GM20000 (cell line): Measurements from ENCODE around the gene SCAF4.

Source experiments
- DNase-seq: peaks from one replicate; pipeline ENCODE4 v3.0.0; 2012; ENCODE audit warnings: low spot score
- TF ChIP-seq, protein P1 (sequence below): IDR thresholded peaks from 2 replicates; pipeline ENCODE4 v1.5.1; 2012; ENCODE audit warnings: mild to moderate bottlenecking, control low read depth; ENCODE audit errors: extremely low read depth, missing control alignments

The SCAF4 gene

GRCh38 chr21:31735511-31735992, 3.6 kb upstream of the SCAF4 start:
- no peak for DNase-seq
- TF ChIP-seq, protein P1, sequence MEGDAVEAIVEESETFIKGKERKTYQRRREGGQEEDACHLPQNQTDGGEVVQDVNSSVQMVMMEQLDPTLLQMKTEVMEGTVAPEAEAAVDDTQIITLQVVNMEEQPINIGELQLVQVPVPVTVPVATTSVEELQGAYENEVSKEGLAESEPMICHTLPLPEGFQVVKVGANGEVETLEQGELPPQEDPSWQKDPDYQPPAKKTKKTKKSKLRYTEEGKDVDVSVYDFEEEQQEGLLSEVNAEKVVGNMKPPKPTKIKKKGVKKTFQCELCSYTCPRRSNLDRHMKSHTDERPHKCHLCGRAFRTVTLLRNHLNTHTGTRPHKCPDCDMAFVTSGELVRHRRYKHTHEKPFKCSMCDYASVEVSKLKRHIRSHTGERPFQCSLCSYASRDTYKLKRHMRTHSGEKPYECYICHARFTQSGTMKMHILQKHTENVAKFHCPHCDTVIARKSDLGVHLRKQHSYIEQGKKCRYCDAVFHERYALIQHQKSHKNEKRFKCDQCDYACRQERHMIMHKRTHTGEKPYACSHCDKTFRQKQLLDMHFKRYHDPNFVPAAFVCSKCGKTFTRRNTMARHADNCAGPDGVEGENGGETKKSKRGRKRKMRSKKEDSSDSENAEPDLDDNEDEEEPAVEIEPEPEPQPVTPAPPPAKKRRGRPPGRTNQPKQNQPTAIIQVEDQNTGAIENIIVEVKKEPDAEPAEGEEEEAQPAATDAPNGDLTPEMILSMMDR = no peak

- TF ChIP-seq, protein P1 = no peak
- peak; percentile 47 for DNase-seq
Observed at GRCh38 chr21:31733551-31734149, 1.7 kb upstream of the SCAF4 start.

DNA sequence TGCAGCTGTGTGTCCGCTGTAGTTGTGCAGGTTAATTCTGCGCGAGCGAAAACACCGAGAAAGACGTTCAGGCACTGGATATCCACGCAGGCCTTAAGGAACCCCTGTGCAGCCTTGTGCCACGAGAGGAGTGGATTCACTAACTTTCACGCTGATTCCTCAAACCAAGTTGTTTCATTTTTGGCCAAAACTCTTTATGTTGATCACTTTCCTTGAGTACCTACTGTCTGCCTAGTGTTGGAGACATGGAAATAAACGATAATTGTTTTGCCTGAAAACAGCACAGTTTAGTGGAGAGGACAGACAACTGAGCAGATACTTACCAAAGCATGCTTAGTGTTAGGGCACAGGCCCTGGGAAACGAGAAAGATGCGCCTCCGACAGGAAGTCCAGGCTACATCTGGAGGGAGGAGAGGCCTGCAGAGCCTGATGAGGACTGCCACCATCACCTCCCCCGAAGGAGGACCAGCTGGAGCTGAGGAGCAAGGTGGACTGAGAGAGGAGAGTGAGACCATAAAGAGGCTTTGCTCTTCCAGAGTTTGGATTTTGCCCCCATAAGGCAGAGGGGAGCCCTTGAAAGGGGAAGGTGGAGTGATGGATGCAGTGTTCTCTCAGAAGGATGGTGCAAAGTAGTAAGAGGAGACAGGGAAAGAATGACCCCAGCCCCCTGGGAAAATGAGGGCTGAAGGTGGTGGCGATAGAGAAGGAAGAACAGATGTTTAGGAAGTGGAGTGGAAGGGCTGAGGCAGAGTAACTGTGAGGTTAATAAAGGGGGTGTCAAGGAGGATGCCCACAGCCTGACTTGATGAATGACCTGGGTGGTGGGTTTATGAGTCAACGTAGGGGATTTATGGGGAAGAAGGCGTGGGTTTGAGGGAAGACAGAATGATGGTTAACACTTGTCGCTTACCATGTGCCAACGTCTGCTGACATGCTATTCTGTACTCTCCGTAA, 956 bp upstream of the SCAF4 start:
- TF ChIP-seq, protein P1 = no peak
- peak; percentile 27 for DNase-seq

- DNase-seq = peak; percentile 68
Observed at GRCh38 chr21:31731056-31731856, 662 bp downstream of the SCAF4 start.

DNA sequence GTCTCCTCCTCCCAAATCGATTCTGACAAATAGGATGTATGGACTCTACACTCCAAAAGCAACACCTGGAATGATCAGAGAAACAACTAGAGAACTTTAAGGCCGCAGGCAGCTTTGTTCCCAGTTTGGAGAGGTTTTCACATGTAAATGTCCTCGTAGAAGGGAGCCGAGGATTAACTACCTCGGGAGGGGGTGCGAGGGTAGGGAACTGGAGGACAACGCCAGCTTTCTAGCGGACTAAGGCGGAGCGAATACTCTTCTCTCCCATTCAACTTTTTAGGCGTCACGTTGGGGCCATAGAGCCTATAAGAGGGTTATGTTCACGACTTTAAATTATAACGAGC, 1.2 kb downstream of the SCAF4 start:
- DNase-seq = no peak
- TF ChIP-seq, protein P1 = no peak

More at GRCh38 chr21:31731056-31731856, 662 bp downstream of the SCAF4 start:
- TF ChIP-seq, protein P1 = no peak

DNA sequence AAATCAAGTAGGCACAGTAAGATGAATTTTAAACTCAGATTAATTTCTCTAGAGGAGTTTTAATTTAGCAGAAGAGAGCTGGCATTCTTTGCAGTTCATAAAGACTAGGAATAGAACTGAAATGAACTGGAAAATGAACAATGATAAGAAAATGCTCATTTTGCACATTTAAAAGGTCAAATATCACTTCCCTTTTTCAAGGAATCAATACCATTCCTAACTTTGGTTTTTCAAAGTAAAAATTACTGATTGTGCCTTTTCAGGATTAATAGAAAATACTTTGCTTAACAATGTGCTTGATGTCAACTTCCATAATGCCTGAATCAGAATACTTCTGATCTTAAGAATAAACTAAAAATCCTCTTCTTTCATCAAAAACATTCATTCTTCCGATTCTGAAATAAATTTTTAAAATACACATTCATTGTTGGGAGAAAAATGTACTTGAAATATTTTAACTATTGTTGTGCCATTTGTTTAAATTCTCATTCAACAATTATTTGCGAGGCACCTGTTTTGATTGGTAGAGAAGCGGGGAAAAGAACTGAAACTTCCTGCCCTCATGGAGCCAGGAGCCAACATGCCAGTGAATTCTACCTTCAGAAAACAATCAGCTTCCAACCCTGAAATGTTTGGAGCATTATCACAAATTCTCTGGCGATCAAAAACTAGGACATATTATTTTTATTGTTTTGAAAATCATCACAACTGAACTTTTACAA, 2.1 kb downstream of the SCAF4 start:
- TF ChIP-seq, protein P1 = no peak
- no peak for DNase-seq
